ENCODE measurements around the gene HBA2.
"Not testable (repeated sequence)": the region's sequence is repeated elsewhere in the genome, so short reads cannot be mapped to it uniquely, and the experiment has no call there.

Gene HBA2

GRCh38 chr16:159136-159849 lies 13.4 kb upstream of the HBA2 start:
- no peak for DNase-seq

GRCh38 chr16:160242-160641 lies 12.4 kb upstream of the HBA2 start:
- not testable (repeated sequence) for DNase-seq

- no peak for DNase-seq
These were observed 11.9 kb upstream of the HBA2 start for GRCh38 chr16:160691-161190.

GRCh38 chr16:162271-162991 lies 10.2 kb upstream of the HBA2 start:
- DNase-seq = no peak

GRCh38 chr16:163139-163538 lies 9.5 kb upstream of the HBA2 start:
- DNase-seq = not testable (repeated sequence)

- not testable (repeated sequence) for DNase-seq
These were observed 9.0 kb upstream of the HBA2 start for GRCh38 chr16:163696-164095.

GRCh38 chr16:164134-164823 lies 8.4 kb upstream of the HBA2 start:
- DNase-seq = not testable (repeated sequence)

GRCh38 chr16:164827-165538 lies 7.7 kb upstream of the HBA2 start:
- DNase-seq = no peak

- DNase-seq = no peak
These were observed 6.9 kb upstream of the HBA2 start, which contains the start of gene HBM for GRCh38 chr16:165539-166374. Gene HBM (plus strand): TSS chr16:165978. CDS start chr16:165998, 20 bp downstream.

GRCh38 chr16:166375-167121 lies 6.1 kb upstream of the HBA2 start:
- DNase-seq = no peak

- DNase-seq = no peak
These were observed 5.5 kb upstream of the HBA2 start for GRCh38 chr16:167122-167690.

- no peak for DNase-seq
These were observed 4.3 kb upstream of the HBA2 start for GRCh38 chr16:168424-168823.

GRCh38 chr16:169014-169413 lies 3.7 kb upstream of the HBA2 start:
- DNase-seq = no peak

- DNase-seq = not testable (repeated sequence)
These were observed 2.6 kb upstream of the HBA2 start for GRCh38 chr16:170088-170507.

GRCh38 chr16:170788-171187 lies 1.9 kb upstream of the HBA2 start:
- DNase-seq = no peak

- DNase-seq = not testable (repeated sequence)
These were observed 657 bp downstream of the HBA2 start for GRCh38 chr16:173211-173854.

- not testable (repeated sequence) for DNase-seq
These were observed 1.5 kb downstream of the HBA2 start for GRCh38 chr16:173928-174769.

- DNase-seq = no peak
These were observed 2.6 kb downstream of the HBA2 start for GRCh38 chr16:175011-175949.

Measured in activated T-cell treated with anti-CD3 and anti-CD28 coated beads for 4 hours (primary cell).